ENCODE measurements around the gene NPTX1.

NPTX1 gene

DNA sequence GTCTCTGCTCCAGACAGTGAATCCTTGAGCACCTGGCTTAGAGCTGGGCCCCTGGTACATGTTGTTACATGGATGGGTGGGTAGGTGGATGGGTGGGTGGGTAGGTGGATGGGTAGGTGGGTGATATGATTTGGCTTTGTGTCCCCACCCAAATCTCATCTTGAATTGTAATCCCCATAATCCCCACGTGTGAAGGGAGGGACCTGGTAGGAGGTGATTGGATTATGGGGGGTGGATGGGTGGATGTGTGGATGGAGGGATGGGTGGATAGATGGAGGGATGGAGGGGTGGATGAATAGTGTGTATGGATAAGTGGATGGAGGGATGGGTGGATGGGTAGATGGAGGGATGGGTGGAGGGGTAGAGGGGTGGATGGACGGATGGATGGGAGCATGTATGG, 26.6 kb upstream of the NPTX1 start:
- no peak for DNase-seq

DNA sequence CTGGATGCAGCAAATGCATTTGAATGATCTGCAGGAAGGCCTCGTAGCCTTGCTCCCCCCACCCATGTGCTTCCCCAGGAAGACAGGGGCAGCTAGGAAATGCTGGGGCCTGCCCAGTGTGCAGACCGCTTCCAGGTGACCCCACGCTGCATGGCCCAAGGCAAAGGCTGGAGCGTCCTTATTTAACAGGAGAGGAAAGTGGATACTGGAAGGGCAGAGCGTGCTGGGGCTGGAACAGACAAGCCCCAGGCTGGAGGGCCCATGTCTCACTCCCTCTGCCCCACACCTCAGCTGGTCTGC, 26.1 kb upstream of the NPTX1 start:
- DNase-seq: no peak

DNA sequence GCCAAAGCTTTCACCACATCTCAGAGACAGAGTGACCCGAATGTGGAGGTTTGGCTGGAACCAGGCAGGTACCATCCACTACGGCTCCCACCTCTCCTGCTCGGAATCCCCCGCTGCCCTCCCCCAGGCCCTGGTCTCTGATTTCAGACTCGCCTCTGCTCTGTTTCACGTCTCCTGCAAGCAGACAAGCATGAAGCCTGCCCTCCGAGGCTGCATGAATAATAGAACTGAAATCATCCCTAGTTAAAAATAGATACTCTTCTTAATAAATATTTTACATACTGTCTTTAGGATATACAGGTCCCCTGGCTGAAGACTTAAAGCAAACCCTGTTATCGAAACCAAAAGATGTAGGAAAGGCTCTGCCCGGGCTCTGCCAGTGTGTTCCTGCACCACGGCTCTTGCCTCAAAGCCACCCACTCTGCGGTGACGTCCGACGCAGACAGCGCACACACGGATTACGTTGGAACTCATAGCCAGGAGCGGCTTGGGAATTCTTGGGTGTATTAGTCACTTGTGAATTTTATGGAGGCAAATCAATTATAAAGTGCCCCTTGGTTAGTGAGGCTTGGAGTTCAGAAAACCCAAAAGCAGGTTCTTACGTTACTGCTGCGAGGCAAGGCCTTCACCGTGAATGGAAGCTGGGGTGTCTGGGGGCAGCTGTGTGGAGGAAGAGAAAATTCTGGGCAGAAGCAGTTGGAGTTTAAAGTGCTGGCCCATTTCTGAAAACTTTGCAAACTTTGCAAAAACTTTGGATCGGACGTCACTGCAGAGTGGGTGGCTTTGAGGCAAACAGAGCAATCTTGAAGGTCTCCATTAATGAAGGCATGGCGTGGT, 25.6 kb upstream of the NPTX1 start:
- DNase-seq: no peak

DNA sequence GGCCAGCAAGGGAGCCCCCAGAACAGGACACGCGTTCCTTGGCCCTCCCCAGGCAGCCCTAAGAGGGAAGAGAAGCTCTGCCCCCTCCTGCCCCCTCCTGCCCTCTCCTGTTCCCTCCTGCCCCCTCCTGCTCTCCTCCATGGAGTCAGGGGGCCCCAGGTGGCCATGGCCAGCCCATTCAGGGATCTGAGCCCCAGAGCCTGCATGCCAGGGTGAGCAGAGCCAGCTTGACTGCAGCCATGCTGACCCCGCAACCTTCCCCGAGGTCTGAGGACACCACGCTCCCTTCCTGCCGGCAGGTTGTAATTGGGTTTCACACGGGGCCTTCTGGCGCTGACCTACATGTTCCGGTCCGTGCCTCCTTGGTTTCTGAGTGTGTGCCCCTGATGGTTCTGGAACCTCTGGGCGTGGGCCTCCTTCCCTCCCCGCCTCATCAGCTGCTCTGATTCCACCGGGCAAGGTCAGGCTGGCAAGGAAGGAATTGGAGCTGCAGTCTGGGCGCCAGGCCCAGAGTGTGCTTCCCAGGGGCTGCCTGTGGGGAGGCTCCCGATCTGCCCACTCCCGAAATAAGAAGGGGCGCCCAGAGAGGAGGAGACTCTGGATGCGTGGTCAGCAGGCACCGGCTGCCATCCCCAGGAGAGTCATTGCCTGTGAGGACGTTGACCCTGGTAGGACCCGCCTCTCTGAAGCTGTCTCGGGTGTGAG, 23.7 kb upstream of the NPTX1 start:
- DNase-seq: no peak

DNA sequence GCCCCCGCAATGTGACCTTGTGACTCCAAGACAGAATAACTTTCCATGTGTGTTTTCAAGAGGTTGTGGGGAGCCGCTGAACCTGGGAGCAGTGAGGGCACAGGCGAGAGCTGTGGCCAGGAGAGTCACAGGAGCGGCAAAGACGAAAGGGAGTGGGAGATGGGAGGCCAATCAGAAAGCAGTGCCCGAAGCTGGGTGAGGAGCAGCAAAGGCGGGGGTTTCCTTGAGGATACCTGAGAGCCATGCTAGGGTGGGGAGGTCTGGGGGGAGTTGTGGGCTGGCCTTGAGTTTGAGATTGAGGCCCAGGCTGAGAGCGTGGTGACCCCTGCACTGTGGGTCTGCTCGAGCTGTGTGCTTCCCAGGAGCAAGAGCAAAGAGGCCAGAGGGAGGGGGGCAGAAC, 23.2 kb upstream of the NPTX1 start:
- DNase-seq: no peak

DNA sequence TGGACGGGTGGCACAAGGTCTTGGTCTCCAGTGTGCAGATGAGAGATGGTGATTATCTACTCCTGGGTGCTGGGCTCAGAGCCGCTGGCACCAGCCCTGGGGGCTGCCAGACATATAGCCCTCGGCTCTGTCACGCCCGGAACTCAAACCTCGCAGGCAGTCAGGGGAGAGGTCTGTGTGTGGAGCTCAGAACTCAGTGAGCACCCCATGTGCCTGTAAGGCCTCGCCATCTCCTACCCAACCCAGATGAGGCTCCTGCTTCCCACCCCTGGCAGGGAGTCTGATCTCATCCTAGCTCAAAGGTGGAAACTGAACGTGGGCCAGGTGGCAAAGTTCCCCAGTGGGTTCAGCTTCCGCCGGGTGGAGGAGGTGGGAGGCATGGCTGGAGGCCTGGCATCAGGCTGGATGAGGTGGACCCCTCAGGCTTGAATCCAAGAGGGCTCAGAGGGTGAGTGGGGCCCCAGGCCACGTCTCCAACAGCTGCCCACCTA, 22.6 kb upstream of the NPTX1 start:
- DNase-seq: no peak

DNA sequence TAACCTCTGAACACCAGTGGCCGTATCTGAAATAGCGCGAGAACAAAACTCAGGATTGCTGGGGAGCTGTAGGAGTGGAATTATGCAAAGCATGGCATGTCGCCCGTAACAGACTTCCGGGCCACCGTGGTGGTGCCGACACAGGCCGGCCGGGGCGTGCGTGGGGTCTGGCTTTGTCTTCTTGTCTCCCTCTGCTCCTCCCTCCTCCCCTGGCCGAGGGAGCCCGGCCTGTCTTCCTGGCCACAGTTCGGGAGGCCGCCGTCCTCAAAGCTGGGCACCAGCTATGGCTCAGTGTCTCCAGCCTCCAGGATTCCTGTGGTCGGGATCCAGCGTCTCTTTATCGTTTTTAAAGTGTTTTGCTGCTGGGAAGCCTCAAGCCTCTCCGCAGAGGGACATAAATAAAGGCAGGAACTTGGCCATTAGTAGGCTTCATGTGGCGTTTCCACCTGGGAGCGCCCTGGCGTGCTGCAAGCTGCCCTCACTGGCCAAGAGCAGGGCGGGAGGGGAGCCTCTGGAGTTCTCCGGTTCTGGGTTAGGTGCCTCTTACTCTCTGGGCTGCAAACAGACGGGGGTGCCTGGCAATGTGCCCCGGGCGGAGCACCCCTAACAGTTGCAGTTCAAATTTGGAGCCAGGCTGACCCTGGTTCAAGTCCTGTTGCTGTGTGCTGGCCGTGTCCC, 22.0 kb upstream of the NPTX1 start:
- DNase-seq: no peak

DNA sequence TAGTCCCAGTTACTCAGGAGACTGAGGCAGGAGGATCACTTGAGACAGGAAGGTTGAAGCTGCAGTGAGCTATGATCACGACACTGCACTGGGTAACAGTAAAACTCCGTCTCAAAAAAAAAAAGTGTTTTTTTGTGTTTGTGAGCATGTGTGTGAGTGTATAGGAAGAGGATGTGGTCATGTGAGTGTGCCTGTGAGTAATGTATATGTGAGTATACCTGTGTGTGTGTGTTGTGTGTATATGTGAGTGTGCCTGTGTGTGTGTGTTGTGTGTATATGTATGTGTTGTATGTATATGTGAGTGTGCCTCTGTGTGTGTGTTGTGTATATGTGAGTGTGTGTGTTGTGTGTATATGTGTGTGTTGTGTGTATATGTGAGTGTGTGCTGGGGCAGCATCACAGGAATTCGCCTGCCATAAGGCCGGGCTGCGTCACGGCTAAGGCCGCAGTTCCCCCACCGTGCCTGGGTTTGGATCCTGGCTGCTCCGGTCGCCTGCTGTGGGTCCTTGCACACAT, 21.4 kb upstream of the NPTX1 start:
- no peak for DNase-seq

DNA sequence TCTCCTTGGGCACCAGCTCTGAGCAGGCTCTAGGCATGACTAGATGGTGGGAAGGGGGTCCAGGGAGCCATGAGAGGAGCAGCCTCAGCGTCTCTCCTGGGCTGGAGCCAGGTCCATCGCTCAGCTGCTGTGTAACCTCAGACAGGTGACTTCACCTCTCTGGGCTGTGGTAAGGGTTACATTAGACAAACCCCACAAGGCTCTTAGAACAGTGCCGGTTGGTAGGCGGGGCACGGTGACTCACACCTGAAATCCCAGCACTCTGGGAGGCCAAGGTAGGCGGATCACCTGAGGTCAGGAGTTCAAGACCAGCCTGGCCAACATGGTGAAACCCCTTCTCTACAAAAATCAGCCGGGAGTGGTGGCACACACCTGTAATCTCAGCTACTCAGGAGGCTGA, 18.1 kb upstream of the NPTX1 start:
- no peak for DNase-seq

DNA sequence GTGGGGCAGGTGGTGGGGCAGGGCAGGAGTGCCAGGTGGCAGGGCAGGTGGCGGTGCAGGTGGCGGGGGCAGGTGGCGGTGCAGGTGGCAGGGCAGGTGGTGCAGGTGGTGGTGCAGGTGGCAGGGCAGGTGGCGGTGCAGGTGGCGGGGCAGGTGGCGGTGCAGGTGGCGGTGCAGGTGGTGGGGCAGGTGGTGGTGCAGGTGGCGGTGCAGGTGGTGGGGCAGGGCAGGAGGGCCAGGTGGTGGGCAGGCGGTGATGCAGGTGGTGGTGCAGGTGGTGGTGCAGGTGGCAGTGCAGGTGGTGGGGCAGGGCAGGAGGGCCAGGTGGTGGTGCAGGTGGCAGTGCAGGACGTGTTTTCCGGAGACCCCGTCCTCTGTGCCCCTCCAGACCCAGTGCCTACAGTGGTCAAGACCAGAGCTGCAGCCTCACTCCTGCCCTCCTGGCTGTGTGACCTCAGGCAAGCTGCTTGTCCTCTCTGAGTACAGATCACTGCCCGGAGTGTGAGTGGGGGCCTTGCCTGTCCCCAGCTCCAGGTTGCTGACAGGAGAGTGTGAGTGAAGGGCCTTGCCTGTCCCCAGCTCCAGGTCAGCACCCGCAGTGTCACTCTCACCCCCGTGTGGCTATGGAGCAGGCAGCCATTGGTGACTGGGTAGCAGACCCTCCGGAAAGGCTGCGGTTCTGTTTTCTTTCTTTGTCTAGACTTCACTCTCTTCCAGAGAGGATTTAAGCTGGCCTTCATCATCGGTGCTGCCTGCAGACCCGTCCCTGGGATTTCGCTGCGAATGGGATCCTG, 16.1 kb upstream of the NPTX1 start:
- DNase-seq: no peak

DNA sequence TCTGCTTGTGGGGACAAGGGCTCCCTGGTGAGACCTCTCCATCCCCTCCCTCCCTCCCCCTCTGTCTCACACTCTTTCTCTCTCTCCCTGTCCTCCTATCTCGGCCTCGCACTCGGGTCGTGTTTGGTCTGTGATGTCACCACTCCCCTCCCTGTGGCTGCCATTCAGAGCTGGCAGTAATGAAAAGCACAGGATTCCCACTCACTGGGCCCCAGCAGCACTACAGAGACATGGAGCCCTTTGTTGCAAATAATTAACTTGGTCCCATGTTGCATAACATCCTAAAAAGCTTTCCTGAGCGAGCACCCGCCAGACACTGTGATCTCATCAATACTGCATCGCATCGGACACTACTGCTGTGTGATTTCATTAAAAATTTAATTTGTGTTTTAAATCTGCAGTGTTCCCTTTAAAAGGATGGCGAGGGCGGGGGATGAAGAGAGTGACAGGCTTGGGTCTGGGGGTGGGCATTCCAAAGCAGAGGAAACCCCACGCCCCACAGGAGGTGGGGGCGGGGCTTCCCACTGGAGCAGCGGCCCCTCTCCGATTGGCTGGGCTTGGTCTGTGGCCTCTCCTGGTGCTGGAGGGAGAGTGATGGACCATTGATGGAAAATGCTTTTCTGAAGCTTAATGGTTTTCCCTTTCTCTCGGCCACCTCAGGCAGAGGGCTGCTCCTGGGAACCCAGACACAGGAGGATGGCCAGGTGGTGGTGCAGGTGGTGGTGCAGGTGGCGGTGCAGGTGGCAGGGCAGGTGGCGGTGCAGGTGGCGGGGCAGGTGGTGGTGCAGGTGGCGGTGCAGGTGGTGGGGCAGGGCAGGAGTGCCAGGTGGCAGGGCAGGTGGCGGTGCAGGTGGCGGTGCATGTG, 15.3 kb upstream of the NPTX1 start:
- no peak for DNase-seq

DNA sequence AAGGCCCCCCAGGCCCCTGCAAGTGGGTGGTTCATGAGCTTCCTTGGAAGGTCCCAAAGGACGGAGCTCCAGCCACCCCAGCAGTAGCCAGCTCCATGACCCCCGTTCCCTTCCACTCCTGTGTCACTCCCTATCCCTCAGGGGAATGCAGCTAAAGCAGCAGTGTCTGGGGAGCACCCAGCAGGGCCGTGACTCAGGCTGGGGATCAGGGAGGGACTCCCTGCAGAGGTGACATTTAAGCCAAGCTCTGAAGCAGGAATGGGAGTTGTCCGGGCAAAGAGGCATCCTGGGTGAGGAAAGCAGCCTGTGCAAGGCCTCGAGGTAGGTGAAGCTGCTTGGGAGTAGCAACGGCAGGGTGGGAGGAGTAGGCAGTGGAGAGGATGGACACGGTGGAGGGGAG, 11.1 kb upstream of the NPTX1 start:
- no peak for DNase-seq

DNA sequence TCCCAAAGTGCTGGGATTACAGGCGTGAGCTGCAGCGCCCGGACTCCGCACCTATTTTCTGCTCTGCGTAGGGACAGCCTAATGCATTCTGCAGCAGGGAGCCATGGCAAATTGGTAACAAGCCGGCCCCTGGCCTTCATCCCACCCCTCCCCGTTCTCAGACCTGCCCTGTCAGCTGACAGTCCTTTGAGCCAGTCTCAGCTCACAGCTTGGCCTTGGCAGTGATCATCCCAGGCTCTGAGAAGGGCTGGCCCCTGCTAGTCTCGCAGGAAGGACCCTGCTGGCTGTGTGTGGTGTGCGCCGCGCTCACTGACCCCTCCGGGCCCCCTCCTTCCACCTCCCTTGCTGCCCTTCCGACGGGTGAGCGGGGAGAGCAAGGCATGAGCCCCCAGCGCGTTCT, 10.3 kb upstream of the NPTX1 start:
- DNase-seq: no peak

DNA sequence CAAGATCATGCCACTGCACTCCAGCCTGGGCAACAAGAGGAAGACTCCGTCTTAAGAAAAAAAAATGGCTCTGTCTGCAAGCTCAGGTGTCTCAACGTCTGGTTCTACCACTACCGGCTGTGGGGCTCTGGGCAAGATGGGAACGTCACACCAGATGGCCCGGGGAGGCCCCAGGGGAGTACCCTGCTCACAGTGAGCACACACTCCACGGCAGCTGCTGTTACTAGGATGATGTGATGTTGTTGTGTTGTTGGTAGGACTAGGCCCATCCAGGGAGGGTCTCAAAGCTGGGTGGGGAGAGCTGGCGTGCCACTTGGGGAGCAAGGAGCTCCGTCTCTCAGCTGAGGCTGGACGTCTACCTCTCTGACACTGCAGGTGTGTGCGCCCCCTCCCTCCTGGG, 9.4 kb upstream of the NPTX1 start:
- no peak for DNase-seq

DNA sequence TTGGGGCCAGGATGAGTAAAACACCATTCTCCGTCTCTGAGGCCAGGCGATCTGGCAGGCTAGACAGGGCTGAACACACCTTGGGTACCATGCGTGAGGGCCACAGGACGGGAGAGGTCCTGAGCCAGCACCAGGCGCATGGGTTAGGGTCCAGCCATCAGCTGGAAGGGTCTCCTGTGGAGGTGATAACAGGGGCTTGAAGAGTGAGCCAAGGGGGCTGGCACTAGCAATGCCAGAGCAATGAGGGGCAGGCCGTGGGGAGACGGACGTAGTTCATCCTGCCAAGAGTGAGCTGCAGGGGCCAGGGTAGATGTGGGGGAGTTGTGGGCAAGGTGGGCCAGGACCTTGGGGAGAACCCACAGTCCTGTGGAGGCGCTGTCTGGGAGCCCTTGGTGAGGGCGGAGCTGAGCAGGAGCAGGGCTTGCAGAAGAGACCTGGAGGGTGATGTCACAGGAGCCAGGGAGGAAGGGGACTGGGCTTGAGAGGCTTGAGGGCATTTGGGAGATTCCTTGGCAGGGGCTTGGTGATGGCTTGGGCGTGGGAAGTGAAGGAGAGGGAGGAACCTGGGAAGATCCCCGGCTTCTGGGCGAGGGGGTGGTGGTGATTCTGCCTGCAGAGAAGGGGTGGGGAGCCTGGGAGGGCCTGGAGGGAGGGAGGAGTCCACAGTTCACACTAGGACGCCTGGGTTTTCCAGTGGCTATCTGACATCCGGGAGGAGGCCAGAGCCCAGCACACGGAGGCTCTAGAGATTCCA, 6.3 kb upstream of the NPTX1 start:
- DNase-seq: no peak

DNA sequence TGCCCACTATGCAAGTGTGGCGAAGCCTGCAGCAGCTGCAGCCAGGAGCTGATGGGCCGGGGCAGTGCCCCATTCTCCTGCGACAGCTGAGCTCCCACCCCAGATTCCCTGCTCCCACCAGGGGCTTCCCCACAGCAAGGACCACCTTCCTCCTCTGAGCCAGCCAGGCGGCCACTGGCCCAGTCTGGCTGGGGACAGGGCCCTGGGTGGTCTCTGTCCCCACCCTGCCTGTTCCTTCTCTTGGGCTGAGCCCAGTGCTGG, 5.6 kb upstream of the NPTX1 start:
- DNase-seq: no peak

DNA sequence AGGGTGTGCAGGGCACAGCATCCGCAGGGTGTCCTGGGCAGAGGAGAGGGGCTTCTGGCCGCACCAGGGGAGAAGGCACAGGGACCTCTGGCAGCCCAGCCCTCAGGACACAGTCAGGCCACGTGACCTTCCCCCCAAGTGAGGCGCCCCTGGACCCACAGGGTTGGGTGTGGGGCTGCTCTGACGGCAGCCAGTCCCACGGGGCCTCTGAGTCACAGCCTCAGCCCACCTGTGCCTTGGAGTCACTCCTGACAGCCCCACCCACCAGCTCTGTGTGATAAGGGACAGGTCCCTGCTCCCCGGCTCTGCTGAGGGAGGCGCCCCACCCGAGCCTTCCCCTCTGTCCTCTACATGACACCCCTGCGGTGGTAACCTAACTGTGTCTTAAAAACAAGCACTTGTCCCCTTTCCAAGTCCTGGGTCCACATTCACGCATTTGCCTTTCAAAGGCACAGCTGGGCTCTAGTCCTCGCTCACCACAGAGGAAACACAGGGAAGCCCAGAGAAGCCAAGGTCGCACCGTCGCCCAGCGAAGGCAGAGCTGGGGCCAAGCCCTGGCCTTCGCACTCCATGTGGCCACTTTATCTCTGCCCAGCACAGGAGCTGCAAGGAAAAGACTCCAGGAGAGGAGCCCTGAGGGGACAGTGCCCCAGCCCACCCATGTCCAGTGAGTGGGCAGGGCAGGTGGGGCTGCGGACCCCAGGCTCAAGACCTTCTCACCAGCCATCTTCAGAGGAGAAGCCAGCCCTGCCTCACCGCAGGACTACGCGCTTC, 5.1 kb upstream of the NPTX1 start:
- no peak for DNase-seq

DNA sequence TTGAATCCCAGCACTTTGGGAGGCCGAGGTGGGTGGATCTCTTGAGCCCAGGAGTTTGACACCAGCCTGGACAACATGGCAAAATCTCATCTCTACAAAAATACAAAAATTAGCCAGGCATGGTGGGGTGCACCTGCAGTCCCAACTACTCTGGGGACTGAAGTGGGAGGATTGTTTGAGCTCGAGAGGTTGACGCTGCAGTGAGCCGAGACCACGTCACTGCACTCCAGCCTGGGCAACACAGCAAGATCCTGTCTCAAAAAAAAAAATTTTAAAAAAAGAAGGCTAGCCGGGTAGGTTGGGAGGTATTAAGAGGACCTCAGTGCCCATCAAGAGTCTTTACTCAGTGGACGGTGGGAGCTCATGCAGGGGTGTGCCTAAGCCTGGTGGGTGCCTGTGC, 3.8 kb upstream of the NPTX1 start:
- no peak for DNase-seq

DNA sequence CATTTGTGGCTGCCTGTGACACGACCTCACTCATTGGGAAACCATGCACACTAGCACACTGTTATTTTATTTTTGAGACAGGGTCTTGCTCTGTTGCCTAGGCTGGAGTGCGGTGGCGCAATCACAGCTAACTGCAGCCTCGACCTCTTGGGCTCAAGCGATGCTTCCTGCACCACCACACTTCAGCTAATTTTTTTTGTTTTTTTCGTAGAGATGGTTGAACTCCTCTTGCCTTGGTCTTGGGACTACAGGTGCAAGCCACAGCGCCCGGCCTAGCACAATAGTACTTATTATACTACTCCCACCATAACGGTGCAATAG, 2.8 kb upstream of the NPTX1 start:
- DNase-seq: no peak

DNA sequence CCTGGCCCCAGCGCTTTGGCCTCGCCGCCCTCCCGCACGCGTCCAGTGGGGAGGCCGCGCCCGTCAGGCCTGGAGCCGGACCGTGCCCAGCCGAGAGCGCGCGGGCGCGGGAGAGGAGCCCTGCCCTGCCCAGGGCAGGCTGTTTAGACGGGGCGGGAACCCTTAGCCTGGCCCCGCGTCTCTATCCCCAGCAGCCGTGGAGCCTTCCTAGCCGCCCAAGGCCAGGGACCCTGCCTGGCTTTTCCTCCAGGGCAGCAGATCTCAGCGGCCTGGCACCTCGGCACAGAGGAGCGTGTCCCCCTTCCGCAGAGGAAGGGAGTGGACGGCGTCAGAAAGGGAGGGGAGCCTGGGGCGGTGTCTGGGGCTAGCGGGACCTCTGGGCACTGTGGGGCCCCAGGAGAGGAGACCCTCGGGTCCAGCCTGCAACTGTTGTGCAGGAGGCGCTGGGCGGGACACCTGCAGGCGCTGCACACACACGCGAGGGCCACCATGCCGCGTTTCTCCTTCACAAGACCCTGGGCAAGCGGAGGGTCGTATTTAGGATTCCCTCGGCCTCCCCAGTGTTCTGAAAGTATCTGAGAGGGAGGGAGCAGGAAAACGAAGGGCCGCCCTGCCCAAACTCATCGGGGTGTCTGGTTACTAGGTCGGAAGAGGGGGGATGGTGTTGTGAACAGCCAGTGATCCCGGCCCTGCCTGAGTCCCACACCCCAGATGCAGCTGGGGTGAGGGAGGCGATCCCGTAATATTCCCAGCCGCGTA, 2.3 kb upstream of the NPTX1 start:
- no peak for DNase-seq
